ENCODE results near the gene PLEKHA6. TPM values are rescaled to one million over a fixed set of nuclear protein-coding genes. Genes with fewer than 3 reads are reported as not detected.

Gene PLEKHA6
- total RNA-seq, 4 donors from 2014 or later = 5.9 to 13.6 (median 8.4) TPM

DNA sequence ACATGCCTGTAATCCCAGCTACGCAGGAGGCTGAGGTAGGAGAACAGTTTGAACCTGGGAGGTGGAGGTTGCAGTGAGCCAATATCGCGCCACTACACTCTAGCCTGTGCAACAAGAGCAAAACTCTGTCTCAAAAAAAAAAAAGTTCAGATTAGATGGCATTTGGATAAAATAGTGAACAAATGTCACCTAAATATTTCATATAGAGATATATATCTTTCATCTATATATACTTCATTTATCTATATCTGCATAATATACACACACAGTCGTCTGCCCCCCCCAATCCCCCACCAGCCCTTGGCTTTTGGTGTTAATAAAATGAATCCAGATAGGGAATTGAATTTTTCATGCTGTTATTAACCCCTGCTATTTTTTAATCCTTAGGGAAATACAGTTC is 46.9 kb upstream of the PLEKHA6 start:
- no peak for DNase-seq
- intact Hi-C loops (cut with DNase I; ENCODE audit: low total_unique reads) = no loop called here
- Histone ChIP-seq H3K4me3 (peak overlapping the region; percentile 64 to 83), H3K27ac (peak overlapping the region in 1 of 2 donors; percentile 96), H3K36me3 (no peaks in the 10 kb centered on the region), H3K9me3 (no peaks in the 10 kb centered on the region), H3K27me3 (no peaks in the 10 kb centered on the region), H3K4me1 (no peaks in the 10 kb centered on the region)
- TF ChIP-seq POLR2A (IDR thresholded peaks at IDR 0.05) = no peak
- TF ChIP-seq, protein P1, sequence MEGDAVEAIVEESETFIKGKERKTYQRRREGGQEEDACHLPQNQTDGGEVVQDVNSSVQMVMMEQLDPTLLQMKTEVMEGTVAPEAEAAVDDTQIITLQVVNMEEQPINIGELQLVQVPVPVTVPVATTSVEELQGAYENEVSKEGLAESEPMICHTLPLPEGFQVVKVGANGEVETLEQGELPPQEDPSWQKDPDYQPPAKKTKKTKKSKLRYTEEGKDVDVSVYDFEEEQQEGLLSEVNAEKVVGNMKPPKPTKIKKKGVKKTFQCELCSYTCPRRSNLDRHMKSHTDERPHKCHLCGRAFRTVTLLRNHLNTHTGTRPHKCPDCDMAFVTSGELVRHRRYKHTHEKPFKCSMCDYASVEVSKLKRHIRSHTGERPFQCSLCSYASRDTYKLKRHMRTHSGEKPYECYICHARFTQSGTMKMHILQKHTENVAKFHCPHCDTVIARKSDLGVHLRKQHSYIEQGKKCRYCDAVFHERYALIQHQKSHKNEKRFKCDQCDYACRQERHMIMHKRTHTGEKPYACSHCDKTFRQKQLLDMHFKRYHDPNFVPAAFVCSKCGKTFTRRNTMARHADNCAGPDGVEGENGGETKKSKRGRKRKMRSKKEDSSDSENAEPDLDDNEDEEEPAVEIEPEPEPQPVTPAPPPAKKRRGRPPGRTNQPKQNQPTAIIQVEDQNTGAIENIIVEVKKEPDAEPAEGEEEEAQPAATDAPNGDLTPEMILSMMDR (IDR thresholded peaks at IDR 0.05) = no peak

DNA sequence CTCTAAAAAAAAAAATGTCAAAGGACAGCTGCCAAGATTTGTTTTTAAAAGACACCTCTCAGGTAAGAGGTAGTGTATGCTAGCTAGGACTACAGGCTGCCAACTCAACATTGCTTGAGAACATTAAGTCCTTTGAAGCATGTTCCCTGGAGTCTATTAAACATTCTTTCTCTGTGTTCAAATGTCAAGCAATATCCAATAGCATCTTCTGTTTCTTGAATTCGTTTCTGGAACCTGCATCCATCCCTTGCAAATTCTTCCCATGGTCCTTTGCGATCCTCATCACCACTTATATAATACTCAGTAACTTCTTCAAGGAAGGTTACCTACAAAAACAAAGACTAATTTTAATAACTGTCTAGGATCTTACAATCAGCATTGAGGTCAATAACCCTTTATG is 46.3 kb upstream of the PLEKHA6 start:
- H3K36me3 ChIP-seq = no peaks in the 10 kb centered on the region
- intact Hi-C loops (cut with DNase I; ENCODE audit: low total_unique reads) = no loop called here
- peak overlapping the region in 1 of 2 donors; percentile 96 for H3K27ac ChIP-seq
- H3K27me3 ChIP-seq = no peaks in the 10 kb centered on the region
- H3K4me3 ChIP-seq = no peak overlapping the region
- DNase-seq = no peak
- H3K9me3 ChIP-seq = no peaks in the 10 kb centered on the region
- H3K4me1 ChIP-seq = no peaks in the 10 kb centered on the region
- no peak for TF ChIP-seq POLR2A (IDR thresholded peaks at IDR 0.05)
- TF ChIP-seq, protein P1 (IDR thresholded peaks at IDR 0.05) = no peak

DNA sequence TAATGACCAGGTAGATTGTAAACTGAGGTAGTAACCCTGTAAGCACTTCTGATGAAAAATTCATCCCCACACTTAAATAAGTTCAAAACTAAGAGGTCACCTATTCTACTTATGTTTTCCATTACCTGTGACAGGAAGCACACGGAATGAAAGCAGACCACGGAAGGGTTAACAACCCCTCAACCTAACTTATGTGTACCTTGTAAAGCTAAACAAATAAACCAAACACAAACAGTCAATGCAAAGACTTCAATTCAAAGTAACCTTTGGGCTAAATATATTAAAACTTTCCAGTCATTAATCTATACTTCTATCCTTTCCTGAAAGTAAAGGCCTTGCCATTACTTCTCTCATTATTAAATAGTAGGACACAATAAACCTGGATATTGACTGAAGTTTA is 44.9 kb upstream of the PLEKHA6 start:
- Histone ChIP-seq H3K27me3 (no peaks in the 10 kb centered on the region), H3K4me3 (no peak overlapping the region), H3K36me3 (no peaks in the 10 kb centered on the region), H3K4me1 (no peaks in the 10 kb centered on the region), H3K9me3 (no peaks in the 10 kb centered on the region), H3K27ac (no peak overlapping the region)
- TF ChIP-seq POLR2A (IDR thresholded peaks at IDR 0.05) = no peak
- intact Hi-C loops (cut with DNase I; ENCODE audit: low total_unique reads) = no loop called here
- no peak for DNase-seq

DNA sequence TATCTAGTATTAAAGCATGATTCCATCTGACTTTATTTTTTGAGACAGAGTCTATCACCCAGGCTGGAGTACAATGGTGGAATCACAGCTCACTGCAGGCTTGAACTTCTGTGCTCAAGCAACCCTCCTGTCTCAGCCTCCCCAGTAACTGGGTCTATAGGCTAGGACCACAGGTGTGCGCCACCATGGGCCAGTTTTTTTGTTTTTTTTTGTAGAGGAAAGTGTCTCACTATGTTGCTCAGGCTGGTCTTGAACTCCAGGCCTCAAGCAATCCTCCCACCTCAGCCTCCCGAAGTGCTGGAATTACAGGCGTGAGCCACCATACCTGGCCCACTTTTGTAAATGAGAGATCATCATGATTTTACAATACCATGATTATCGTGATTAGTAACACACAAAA is 42.7 kb upstream of the PLEKHA6 start:
- intact Hi-C loops (cut with DNase I; ENCODE audit: low total_unique reads) = no loop called here
- no peaks in the 10 kb centered on the region for H3K36me3 ChIP-seq
- no peaks in the 10 kb centered on the region for H3K27me3 ChIP-seq
- H3K9me3 ChIP-seq = no peaks in the 10 kb centered on the region
- no peak overlapping the region for H3K27ac ChIP-seq
- H3K4me3 ChIP-seq = no peak overlapping the region
- no peak for DNase-seq
- no peaks in the 10 kb centered on the region for H3K4me1 ChIP-seq
- TF ChIP-seq, protein P1 (IDR thresholded peaks at IDR 0.05) = no peak
- no peak for TF ChIP-seq POLR2A (IDR thresholded peaks at IDR 0.05)

DNA sequence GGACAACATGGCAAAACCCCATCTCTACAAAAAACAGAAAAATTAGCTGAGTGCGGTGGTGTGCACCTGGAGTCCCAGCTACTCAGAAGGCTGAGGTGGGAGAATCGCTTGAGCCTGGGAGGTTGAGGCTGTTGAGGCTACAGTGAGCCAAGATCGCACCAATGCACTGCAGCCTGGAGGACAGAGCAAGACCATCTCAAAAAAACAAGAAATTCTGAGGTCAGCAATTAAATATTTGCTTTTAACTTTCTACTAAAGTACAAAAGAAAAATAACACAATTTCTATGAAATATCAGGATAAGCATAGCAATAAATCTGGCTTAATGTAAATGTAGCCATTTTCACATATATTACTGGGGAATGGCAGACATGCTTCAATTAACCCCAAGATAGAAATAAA is 42.0 kb upstream of the PLEKHA6 start:
- no peaks in the 10 kb centered on the region for H3K36me3 ChIP-seq
- no peak for TF ChIP-seq POLR2A (IDR thresholded peaks at IDR 0.05)
- TF ChIP-seq, protein P1 (IDR thresholded peaks at IDR 0.05) = no peak
- no peak for DNase-seq
- H3K27ac ChIP-seq = no peak overlapping the region
- no peaks in the 10 kb centered on the region for H3K4me1 ChIP-seq
- intact Hi-C loops (cut with DNase I; ENCODE audit: low total_unique reads) = no loop called here
- H3K9me3 ChIP-seq = no peaks in the 10 kb centered on the region
- H3K27me3 ChIP-seq = no peaks in the 10 kb centered on the region
- no peak overlapping the region for H3K4me3 ChIP-seq

DNA sequence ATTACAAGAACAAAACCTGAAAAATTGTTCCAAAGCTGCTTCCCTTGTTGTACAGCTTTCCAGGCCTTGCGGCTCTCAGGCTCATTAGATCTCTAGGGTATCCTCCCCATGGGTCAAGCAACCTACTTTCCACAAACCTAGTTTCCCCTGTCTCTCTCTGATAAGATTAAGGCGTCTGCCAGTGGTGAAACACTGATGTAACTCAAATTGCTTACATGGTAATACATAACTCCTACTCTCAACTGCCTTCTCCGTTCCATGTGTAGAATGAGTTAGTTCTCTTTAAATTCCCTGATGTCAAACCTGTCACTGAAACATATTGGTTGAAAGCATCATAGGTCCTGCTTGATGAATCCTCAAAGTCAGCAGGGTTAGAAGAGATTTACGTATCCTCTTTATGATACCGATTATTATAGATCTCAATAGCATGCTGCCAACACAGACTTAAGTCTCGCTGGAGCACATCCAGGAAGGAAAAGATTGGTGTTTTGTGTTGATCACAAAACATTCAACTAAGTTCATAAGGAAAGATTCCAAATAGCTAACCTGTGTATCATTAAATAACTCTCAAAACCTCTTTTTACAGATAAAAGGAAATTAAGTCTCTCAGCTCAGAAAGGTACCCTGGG is 41.3 kb upstream of the PLEKHA6 start:
- intact Hi-C loops (cut with DNase I; ENCODE audit: low total_unique reads) = no loop called here
- no peak for TF ChIP-seq POLR2A (IDR thresholded peaks at IDR 0.05)
- TF ChIP-seq, protein P1 (IDR thresholded peaks at IDR 0.05) = no peak
- Histone ChIP-seq H3K4me3 (no peak overlapping the region), H3K27me3 (no peaks in the 10 kb centered on the region), H3K4me1 (no peaks in the 10 kb centered on the region), H3K27ac (no peak overlapping the region), H3K9me3 (no peaks in the 10 kb centered on the region), H3K36me3 (no peaks in the 10 kb centered on the region)
- DNase-seq = no peak
